IPS-NIHi7 (cell line): ENCODE measurements around the gene CFL2.

ENCODE experiments used
- DNase-seq: peaks from one replicate; pipeline ENCODE4 v3.0.0; 2012; ENCODE audit warnings: mixed read lengths; ENCODE audit errors: extremely low spot score

CFL2 gene

DNA sequence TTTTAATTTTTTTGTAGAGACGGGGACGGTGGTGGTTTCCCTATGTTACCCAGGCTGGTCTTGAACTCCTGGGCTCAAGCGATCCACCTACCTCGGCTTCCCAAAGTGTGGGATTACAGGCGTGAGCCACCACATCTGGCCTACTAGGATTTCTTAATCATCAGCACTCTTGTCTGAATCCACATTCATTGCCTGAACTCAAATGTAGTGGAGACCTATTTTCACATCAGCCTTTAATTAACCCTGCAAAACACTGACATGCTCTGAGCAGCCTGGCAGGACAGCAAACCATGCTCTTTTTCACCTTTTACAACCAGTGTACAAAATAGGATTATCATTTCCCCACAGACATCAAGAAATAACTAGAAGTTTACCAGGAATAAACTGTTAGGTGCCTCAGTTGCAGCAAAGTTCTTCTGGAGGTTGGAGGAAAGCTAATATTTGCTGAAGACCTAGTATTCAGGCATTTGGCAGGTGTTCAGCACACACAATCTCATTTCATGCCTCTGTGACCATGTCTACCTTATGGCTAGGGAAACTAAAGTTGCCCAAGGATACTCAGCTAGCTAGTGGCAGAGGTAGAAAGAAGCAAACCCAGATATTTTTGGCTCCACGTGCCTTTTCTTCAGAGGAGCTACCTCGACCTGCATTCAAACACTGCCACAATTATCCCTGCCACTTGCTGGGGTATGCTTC is 37.7 kb downstream of the CFL2 start:
- no peak for DNase-seq

DNA sequence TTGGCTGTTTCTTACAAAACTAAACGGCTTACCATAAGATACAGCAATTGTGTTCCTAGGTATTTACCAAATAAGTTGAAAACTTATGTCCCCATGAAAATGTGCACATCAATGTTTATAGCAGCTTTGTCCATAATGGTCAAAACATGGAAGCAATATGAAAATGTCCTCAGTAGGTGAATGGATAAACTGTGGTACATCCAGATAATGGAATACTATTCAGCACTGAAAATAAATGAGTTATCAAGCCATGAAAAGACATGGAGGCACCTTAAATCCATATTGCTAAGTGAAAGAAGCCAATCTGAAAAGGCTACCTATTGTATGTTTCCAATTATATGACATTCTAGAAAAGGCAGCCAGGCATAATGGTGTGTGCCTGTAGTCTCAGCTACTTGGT is 40.7 kb downstream of the CFL2 start:
- DNase-seq: no peak

DNA sequence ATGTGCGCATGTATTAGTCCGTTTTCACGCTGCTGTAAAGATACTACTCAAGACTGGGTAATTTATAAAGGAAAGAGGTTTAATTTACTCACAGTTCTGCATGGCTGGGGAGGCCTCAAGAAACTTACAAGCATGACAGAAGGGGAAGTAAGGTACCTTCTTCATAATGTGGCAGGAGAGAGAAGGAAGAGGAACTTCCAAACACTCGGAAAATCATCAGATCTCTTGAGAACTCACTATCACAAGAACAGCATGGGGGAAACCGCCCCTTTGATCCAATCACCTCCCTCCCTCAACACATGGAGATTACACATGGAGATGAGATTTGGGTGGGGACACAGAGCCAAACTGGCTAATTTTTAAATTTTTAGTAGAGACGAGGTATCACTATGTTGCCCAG is 42.7 kb downstream of the CFL2 start:
- no peak for DNase-seq

DNA sequence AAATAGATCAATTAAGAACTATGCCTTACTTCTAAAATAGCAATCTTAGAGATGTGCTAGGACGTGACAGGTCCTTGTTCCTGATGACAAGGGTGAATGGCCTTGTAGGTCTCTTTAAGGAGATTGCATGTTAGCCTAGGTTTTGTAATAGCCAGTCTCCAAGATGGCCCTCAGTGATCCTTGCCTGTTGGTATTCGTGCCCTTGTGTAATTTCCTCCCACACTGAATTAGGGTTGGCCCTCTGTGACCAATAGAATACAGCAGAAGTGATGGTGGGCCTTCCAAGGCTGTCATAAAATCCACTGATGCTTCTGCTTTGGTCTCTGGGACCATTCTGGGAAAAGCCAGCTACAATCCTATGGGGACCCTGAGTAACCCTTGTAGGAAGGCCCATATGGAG is 46.3 kb downstream of the CFL2 start:
- no peak for DNase-seq

DNA sequence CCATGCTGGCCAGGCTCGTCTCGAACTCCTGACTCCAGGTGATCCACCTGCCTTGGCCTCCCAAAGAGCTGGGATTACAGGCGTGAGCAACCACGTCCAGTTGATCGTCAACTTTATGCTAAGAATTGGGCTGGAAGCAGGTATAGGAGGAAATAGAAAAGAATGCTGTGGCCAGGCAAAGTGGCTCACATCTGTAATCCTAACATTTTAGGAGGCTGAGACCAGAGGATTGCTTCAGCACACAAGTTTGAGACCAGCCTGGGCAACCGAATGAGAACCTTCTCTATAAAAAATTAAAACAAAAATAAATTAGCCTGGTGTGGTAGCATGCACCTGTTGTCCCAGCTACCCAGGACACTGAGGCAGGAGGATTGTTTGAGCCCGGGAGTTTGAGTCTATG is 47.4 kb downstream of the CFL2 start:
- no peak for DNase-seq

DNA sequence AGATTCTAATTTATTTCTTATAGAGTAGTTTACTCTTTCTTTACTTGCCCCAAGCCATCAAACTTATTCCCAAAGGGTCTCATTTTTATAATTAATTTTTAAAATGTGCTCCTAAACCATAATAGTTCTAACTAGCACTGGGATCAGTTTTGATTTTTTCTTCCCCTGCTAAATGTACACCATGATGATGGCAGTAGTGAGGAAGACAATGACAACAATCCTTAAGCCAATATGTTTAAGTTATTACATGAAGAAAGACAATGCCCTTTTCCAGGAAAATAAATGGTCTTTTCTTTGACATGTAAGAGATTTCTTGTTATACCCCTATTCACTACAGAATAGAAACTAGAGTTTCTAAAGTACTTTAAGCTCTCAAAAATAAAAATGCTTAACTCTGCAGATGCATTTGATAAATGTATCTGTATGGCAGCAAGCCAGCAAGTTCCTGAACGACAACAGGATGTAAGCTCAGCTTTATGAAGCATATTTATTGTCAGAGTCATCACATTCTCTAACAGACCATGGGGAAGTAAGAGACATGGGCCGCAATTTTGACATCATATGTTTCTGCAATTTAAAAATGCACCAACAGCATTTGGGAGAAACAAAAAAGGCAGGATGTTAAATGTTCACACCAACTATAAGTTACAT is 48.5 kb downstream of the CFL2 start:
- no peak for DNase-seq

DNA sequence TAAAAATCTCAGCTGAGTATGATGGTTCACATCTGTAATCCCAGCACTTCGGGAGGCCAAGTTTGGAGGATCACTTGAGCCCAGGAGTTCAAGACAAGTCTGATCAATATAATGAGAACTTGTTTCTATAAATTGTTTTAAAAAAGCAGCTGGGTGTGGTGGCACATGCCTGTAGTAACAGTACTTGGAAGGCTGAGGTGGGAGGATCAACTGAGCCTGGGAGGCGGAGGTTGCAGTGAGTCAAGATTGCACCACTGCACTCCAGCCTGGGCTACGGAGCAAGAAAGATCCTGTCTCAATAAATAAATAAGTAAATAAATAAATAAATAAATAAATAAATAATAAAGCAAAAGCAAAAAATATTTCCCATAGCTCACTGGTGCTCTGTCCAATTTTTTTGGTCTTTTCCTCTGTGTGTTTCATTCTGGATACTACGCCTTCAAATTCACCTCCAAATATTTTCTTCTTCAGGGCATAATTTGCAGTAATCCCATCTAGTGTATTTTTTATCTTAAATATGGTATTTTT is 51.8 kb downstream of the CFL2 start:
- no peak for DNase-seq

DNA sequence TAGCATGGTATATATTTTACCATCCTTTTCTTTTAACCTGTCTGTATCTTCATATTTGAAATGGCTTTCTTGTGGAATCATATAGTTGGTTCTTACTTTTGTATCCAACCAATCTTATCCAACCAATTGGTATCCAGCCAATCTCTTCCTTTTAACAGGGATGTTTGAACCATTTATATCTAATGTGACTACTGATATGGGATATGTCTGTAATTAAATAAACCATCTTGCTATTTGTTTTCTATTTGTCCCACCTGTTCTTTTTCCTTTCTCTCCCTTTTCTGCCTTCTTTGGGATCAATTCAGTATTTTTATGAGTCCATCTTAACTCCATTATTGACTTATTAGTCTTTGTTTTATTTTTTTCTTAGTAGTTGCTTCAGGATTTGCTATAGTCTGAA is 53.6 kb downstream of the CFL2 start:
- no peak for DNase-seq
